Peyer's patch (tissue), 4 donors: ENCODE results near the gene ITGA11.

Experiments used
- POLR2A ChIP-seq, 2 donors: fragments of 450-650 bp; IDR thresholded peaks; one replicate each; pipeline ENCODE4 v1.5.1; 2017; ENCODE audit warnings: antibody characterized with exemption in 2 of 2, mild to moderate bottlenecking in 2 of 2, moderate library complexity in 2 of 2
- TF ChIP-seq, protein P1 (sequence below), 6 experiments: fragments of 450-650 bp in 4 of 6; fragments of 200-600 bp in 2 of 6; sonication (generic) in 1 of 6; IDR thresholded peaks; one replicate each; pipeline ENCODE4 v1.5.1; 2017 to 2019; ENCODE audit warnings: antibody characterized with exemption in 6 of 6, mild to moderate bottlenecking in 3 of 6, moderate library complexity in 1 of 6

GRCh38 chr15:68313501-68314410 is 118.2 kb downstream of the ITGA11 start:
- TF ChIP-seq, protein P1, sequence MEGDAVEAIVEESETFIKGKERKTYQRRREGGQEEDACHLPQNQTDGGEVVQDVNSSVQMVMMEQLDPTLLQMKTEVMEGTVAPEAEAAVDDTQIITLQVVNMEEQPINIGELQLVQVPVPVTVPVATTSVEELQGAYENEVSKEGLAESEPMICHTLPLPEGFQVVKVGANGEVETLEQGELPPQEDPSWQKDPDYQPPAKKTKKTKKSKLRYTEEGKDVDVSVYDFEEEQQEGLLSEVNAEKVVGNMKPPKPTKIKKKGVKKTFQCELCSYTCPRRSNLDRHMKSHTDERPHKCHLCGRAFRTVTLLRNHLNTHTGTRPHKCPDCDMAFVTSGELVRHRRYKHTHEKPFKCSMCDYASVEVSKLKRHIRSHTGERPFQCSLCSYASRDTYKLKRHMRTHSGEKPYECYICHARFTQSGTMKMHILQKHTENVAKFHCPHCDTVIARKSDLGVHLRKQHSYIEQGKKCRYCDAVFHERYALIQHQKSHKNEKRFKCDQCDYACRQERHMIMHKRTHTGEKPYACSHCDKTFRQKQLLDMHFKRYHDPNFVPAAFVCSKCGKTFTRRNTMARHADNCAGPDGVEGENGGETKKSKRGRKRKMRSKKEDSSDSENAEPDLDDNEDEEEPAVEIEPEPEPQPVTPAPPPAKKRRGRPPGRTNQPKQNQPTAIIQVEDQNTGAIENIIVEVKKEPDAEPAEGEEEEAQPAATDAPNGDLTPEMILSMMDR (IDR thresholded peaks at IDR 0.05): no peak
- no peak for TF ChIP-seq POLR2A (IDR thresholded peaks at IDR 0.05)
